CD4-positive, alpha-beta T cell treated with Interleukin-1 beta for 1 hour (primary cell): ENCODE measurements around the gene FLT1.
A peak's percentile ranks its signal among the peaks of the same experiment; 100 is the strongest.

Experiments
- DNase-seq, 2 donors: peaks; one replicate each; pipeline ENCODE4 v3.0.0-alpha.2; 2020 to 2022

Gene FLT1

GRCh38 chr13:28485996-28486543, 8.9 kb downstream of the FLT1 start:
- no peak for DNase-seq

GRCh38 chr13:28485551-28485950, 9.4 kb downstream of the FLT1 start:
- DNase-seq: no peak

- no peak for DNase-seq
These were observed 9.8 kb downstream of the FLT1 start for GRCh38 chr13:28485097-28485496.

- DNase-seq: no peak
These were observed 11.5 kb downstream of the FLT1 start for GRCh38 chr13:28483313-28483931.

- DNase-seq: no peak
These were observed 15.9 kb downstream of the FLT1 start for GRCh38 chr13:28479005-28479404.

- DNase-seq: no peak
These were observed 16.8 kb downstream of the FLT1 start for GRCh38 chr13:28478127-28478526.

- no peak for DNase-seq
These were observed 17.3 kb downstream of the FLT1 start for GRCh38 chr13:28477709-28477973.

GRCh38 chr13:28476919-28477708, 17.8 kb downstream of the FLT1 start:
- DNase-seq: no peak

GRCh38 chr13:28475916-28476725, 18.8 kb downstream of the FLT1 start:
- DNase-seq: no peak

GRCh38 chr13:28474491-28475134, 20.3 kb downstream of the FLT1 start:
- no peak for DNase-seq

GRCh38 chr13:28473044-28473443, 21.9 kb downstream of the FLT1 start:
- no peak for DNase-seq

- no peak for DNase-seq
These were observed 23.5 kb downstream of the FLT1 start for GRCh38 chr13:28471421-28471820.

GRCh38 chr13:28470296-28470695, 24.6 kb downstream of the FLT1 start:
- DNase-seq: no peak

- no peak for DNase-seq
These were observed 25.6 kb downstream of the FLT1 start for GRCh38 chr13:28469316-28469715.

GRCh38 chr13:28468023-28468915, 26.7 kb downstream of the FLT1 start:
- DNase-seq: peak; percentile 12 to 64

- no peak for DNase-seq
These were observed 27.9 kb downstream of the FLT1 start for GRCh38 chr13:28467034-28467433.

GRCh38 chr13:28466151-28466550, 28.8 kb downstream of the FLT1 start:
- DNase-seq: no peak

- no peak for DNase-seq
These were observed 30.0 kb downstream of the FLT1 start for GRCh38 chr13:28464861-28465460.

- DNase-seq: no peak
These were observed 31.4 kb downstream of the FLT1 start for GRCh38 chr13:28463481-28463880.

- DNase-seq: no peak
These were observed 35.0 kb downstream of the FLT1 start for GRCh38 chr13:28459911-28460310.

GRCh38 chr13:28458608-28459007, 36.3 kb downstream of the FLT1 start:
- no peak for DNase-seq

GRCh38 chr13:28458051-28458450, 36.9 kb downstream of the FLT1 start:
- no peak for DNase-seq
